Left ventricle myocardium inferior (tissue), 1 donor: ENCODE results near the gene NPNT. TPM values are rescaled to one million over a fixed set of nuclear protein-coding genes. Genes with fewer than 3 reads are reported as not detected.
A peak's percentile ranks its signal among the peaks of the same experiment; 100 is the strongest.

Experiments used
- DNase-seq: peaks from one replicate; pipeline ENCODE4 v3.0.0-alpha.2; 2020
- H3K27ac ChIP-seq: fragments of 200-600 bp; replicated peaks from 2 replicates; pipeline ENCODE4 v1.8.0; 2021
- H3K27me3 ChIP-seq: fragments of 200-600 bp; 2 replicates; pipeline ENCODE4 v1.8.0; 2021; ENCODE audit warnings: low read depth
- H3K36me3 ChIP-seq: fragments of 200-600 bp; 2 replicates; pipeline ENCODE4 v1.8.0; 2021
- H3K4me1 ChIP-seq: fragments of 200-600 bp; 2 replicates; pipeline ENCODE4 v1.8.0; 2021
- H3K4me3 ChIP-seq: fragments of 200-600 bp; 2 replicates; pipeline ENCODE4 v1.8.0; 2021; ENCODE audit warnings: mild to moderate bottlenecking, moderate library complexity
- H3K9me3 ChIP-seq: fragments of 200-600 bp; replicated peaks from 2 replicates; pipeline ENCODE4 v1.8.0; 2021
- intact Hi-C: fragments of 100-400 bp; cut with micrococcal nuclease; formaldehyde crosslinking; loops from one replicate; pipeline ENCODE4 v1.11.0; 2022
- total RNA-seq: library from RNA; stranded (reverse); fragmentation: NEBNext Ultra II Directional; extraction: Animal tissue kit (Norgen Biotek cat#: 25700); gene quantifications from one replicate; pipeline ENCODE4 v1.2.1, GENCODE V29; 2021
- TF ChIP-seq, protein P1 (sequence below): fragments of 200-600 bp; IDR thresholded peaks from 2 replicates; pipeline ENCODE4 v1.8.0; 2021; ENCODE audit warnings: antibody characterized with exemption, mild to moderate bottlenecking, borderline replicate concordance
- donor health status: DM: no; HTN: yes; CAD: no; lungs with severe emphysema.

Gene NPNT
- total RNA-seq, 1 donor from 2014 or later, result 2.9 TPM

DNA sequence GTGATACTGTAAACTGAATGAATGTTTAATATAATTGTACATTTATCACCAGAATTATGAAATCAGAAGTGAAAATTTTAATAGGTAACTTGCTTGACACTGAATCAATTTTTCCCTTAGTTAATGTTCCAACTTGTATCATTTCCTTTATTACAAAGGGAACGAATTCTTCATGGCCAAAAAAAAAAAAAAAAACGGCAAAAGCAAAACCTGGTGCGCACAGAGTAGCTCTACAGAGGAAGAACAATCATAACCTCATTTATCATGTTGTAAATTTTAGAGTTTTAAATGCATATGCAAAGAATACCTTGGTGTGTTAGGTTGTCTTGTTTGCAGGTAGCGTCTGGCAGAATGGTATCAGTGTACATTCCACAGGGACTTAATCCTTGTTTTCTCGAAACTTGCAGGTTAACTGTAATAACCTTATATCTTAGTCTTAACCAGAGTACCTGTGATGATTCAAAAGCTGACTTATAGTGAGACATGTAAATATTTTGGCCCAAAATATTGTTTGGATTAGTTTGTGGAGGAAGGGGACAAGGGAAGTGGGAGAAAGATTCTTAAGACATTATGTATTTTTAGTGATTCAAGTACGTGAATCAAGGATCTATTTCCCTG lies 70.0 kb downstream of the NPNT start:
- intact Hi-C loops, result no loop called here
- no peaks in the 10 kb centered on the region for H3K9me3 ChIP-seq
- no peak for DNase-seq
- H3K4me1 ChIP-seq, result peaks cover 37% of the 10 kb centered on the region
- H3K27me3 ChIP-seq, result no peaks in the 10 kb centered on the region
- no peak overlapping the region for H3K4me3 ChIP-seq
- TF ChIP-seq, protein P1, sequence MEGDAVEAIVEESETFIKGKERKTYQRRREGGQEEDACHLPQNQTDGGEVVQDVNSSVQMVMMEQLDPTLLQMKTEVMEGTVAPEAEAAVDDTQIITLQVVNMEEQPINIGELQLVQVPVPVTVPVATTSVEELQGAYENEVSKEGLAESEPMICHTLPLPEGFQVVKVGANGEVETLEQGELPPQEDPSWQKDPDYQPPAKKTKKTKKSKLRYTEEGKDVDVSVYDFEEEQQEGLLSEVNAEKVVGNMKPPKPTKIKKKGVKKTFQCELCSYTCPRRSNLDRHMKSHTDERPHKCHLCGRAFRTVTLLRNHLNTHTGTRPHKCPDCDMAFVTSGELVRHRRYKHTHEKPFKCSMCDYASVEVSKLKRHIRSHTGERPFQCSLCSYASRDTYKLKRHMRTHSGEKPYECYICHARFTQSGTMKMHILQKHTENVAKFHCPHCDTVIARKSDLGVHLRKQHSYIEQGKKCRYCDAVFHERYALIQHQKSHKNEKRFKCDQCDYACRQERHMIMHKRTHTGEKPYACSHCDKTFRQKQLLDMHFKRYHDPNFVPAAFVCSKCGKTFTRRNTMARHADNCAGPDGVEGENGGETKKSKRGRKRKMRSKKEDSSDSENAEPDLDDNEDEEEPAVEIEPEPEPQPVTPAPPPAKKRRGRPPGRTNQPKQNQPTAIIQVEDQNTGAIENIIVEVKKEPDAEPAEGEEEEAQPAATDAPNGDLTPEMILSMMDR, result no peak
- H3K27ac ChIP-seq, result no peak overlapping the region
- no peaks in the 10 kb centered on the region for H3K36me3 ChIP-seq

DNA sequence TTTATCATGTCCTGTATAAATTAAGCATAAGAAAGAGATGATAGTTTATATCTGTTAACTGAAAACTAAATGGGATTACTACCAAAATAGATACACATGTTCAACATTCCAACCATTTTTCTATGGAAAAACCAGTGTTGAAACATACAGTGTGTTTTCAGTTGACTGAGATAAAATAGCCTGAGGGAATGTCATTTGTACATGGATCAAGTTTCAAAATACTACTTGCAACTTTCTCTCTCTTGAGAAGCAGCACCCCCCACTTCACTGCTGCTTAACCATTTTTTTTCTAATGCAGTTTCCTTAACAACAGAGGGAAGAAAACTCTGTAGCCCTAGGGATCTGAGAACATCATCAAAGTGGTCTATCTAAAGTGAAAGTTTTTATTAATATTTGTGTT lies 70.8 kb downstream of the NPNT start:
- Histone ChIP-seq H3K4me1 (peaks cover 37% of the 10 kb centered on the region), H3K27me3 (no peaks in the 10 kb centered on the region), H3K4me3 (no peak overlapping the region), H3K9me3 (no peaks in the 10 kb centered on the region), H3K36me3 (no peaks in the 10 kb centered on the region), H3K27ac (no peak overlapping the region)
- TF ChIP-seq, protein P1, result no peak
- no peak for DNase-seq
- intact Hi-C loops, result no loop called here

DNA sequence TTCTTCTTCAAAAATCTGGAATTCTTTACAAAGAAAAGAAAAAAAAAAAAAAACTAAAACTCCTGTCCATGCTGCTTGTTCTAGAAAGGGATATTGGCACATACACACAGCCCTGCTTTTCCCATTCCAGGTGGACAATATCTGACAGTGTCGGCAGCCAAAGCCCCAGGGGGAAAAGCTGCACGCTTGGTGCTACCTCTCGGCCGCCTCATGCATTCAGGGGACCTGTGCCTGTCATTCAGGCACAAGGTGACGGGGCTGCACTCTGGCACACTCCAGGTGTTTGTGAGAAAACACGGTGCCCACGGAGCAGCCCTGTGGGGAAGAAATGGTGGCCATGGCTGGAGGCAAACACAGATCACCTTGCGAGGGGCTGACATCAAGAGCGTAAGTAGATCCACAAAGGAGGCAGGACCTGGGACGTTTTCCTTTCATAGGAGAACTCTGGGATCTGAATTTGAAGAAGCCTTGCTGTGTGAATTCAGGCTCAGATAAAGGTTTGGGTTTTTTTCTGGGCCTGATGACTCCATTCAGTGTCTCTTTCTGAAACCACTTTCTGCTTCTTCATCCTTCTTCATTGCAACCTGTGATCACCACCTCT lies 71.9 kb downstream of the NPNT start:
- Histone ChIP-seq H3K27me3 (no peaks in the 10 kb centered on the region), H3K4me1 (peaks cover 37% of the 10 kb centered on the region), H3K27ac (no peak overlapping the region), H3K4me3 (peak overlapping the region; percentile 18), H3K36me3 (no peaks in the 10 kb centered on the region), H3K9me3 (no peaks in the 10 kb centered on the region)
- intact Hi-C loops, result no loop called here
- TF ChIP-seq, protein P1, result no peak
- no peak for DNase-seq

DNA sequence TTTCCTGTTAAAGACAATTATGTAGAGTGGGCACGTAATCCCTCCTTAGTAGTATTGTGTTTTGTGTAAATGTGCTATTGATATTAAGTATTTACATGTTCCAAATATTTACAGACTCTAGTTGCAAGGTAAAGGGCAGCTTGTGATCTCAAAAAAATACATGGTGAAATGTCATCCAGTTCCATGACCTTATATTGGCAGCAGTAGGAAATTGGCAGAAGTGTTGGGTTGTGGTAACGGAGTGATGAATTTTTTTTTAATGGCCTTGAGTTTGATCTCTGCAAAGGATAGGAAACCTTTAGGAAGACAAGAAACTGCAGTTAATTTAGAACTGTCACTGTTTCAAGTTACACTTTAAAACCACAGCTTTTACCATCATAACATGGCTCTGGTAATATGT lies 74.3 kb downstream of the NPNT start:
- intact Hi-C loops, result no loop called here
- DNase-seq, result no peak
- Histone ChIP-seq H3K4me1 (peaks cover 32% of the 10 kb centered on the region), H3K27me3 (no peaks in the 10 kb centered on the region), H3K4me3 (no peak overlapping the region), H3K36me3 (no peaks in the 10 kb centered on the region), H3K9me3 (no peaks in the 10 kb centered on the region), H3K27ac (no peak overlapping the region)
- TF ChIP-seq, protein P1, result no peak

DNA sequence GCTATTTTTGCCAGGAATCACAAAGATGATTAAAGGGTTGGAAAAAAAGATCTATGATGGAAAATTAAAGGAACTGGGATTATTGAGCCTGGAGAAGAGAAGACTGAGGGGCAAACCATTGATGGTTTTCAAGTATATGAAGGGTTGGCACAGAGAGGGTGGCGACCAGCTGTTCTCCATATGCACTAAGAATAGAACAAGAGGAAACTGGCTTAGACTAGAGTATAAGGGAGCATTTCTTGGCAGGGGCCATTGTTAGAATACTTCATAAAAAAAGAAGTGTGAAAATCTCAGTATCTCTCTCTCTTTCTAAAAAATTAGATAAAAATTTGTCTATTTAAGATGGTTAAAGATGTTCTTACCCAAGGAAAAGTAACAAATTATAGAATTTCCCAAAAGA lies 75.1 kb downstream of the NPNT start:
- H3K4me3 ChIP-seq, result no peak overlapping the region
- H3K4me1 ChIP-seq, result peaks cover 32% of the 10 kb centered on the region
- TF ChIP-seq, protein P1, result no peak
- H3K27me3 ChIP-seq, result no peaks in the 10 kb centered on the region
- no peak for DNase-seq
- no peak overlapping the region for H3K27ac ChIP-seq
- H3K9me3 ChIP-seq, result no peaks in the 10 kb centered on the region
- no peaks in the 10 kb centered on the region for H3K36me3 ChIP-seq
- intact Hi-C loops, result no loop called here
